Endothelial cell (in vitro differentiated cells): ENCODE results near the gene HES4. TPM values are rescaled to one million over a fixed set of nuclear protein-coding genes. Genes with fewer than 3 reads are reported as not detected.

Source experiments
- DNase-seq: peaks from one replicate; pipeline ENCODE4 v3.0.0; 2021; ENCODE audit warnings: low spot score
- H3K27ac Mint-ChIP-seq: one replicate; pipeline ENCODE4 v1.8.0; 2021; ENCODE audit warnings: mixed read lengths, inconsistent platforms; ENCODE audit not compliant: unreplicated experiment
- H3K27me3 Mint-ChIP-seq: one replicate; pipeline ENCODE4 v1.8.0; 2021; ENCODE audit warnings: mild to moderate bottlenecking, moderate library complexity, mixed read lengths, inconsistent platforms; ENCODE audit not compliant: unreplicated experiment
- H3K36me3 Mint-ChIP-seq: one replicate; pipeline ENCODE4 v1.8.0; 2021; ENCODE audit warnings: mild to moderate bottlenecking, low read depth, mixed read lengths, inconsistent platforms; ENCODE audit not compliant: unreplicated experiment
- H3K4me1 Mint-ChIP-seq: one replicate; pipeline ENCODE4 v1.8.0; 2021; ENCODE audit warnings: mild to moderate bottlenecking, mixed read lengths, inconsistent platforms; ENCODE audit not compliant: unreplicated experiment
- H3K4me3 Mint-ChIP-seq: one replicate; pipeline ENCODE4 v1.8.0; 2021; ENCODE audit warnings: mild to moderate bottlenecking, mixed read lengths, inconsistent platforms; ENCODE audit not compliant: unreplicated experiment
- H3K9me3 Mint-ChIP-seq: one replicate; pipeline ENCODE4 v1.8.0; 2021; ENCODE audit warnings: mixed read lengths, inconsistent platforms; ENCODE audit not compliant: unreplicated experiment
- CTCF ChIP-seq: fragments of 200-600 bp; sonication (generic); IDR thresholded peaks from one replicate; pipeline ENCODE4 v1.5.0; 2021; ENCODE audit warnings: antibody characterized with exemption; ENCODE audit not compliant: unreplicated experiment
- total RNA-seq: library from RNA; stranded (reverse); fragmentation: NEBNext Ultra II Directional; extraction: Animal tissue kit (Norgen Biotek cat#: 25700); gene quantifications from one replicate; pipeline ENCODE4 v1.2.1, GENCODE V29; 2021; ENCODE audit not compliant: unreplicated experiment

The HES4 gene
- total RNA-seq, 1 donor from 2014 or later: 144 TPM

- peaks cover 11% of the 10 kb centered on the region for H3K27me3 Mint-ChIP-seq
- no peak for DNase-seq
- no peaks in the 10 kb centered on the region for H3K9me3 Mint-ChIP-seq
- TF ChIP-seq CTCF: no peak
- no peak overlapping the region for H3K27ac Mint-ChIP-seq
- no peak overlapping the region for H3K4me3 Mint-ChIP-seq
- peaks cover 39% of the 10 kb centered on the region for H3K36me3 Mint-ChIP-seq
- H3K4me1 Mint-ChIP-seq: no peaks in the 10 kb centered on the region
These were observed 47.7 kb downstream of the HES4 start for GRCh38 chr1:952201-952600.

GRCh38 chr1:951364-951763 is 48.5 kb downstream of the HES4 start:
- no peak for DNase-seq
- Mint-ChIP-seq H3K4me3 (peak overlapping the region; percentile 63), H3K9me3 (no peaks in the 10 kb centered on the region), H3K27me3 (peaks cover 8% of the 10 kb centered on the region), H3K4me1 (no peaks in the 10 kb centered on the region), H3K36me3 (peaks cover 35% of the 10 kb centered on the region), H3K27ac (peak overlapping the region; percentile 31)
- no peak for TF ChIP-seq CTCF

GRCh38 chr1:950881-951280 is 49.0 kb downstream of the HES4 start:
- Mint-ChIP-seq H3K4me1 (no peaks in the 10 kb centered on the region), H3K9me3 (no peaks in the 10 kb centered on the region), H3K4me3 (peak overlapping the region; percentile 69), H3K27me3 (peaks cover 9% of the 10 kb centered on the region), H3K27ac (no peak overlapping the region), H3K36me3 (peaks cover 37% of the 10 kb centered on the region)
- no peak for DNase-seq
- TF ChIP-seq CTCF: no peak

- H3K27ac Mint-ChIP-seq: no peak overlapping the region
- H3K4me1 Mint-ChIP-seq: no peaks in the 10 kb centered on the region
- no peak for DNase-seq
- H3K9me3 Mint-ChIP-seq: no peaks in the 10 kb centered on the region
- TF ChIP-seq CTCF: no peak
- peak overlapping the region; percentile 69 for H3K4me3 Mint-ChIP-seq
- H3K36me3 Mint-ChIP-seq: peaks cover 40% of the 10 kb centered on the region
- H3K27me3 Mint-ChIP-seq: peaks cover 14% of the 10 kb centered on the region
These were observed 49.6 kb downstream of the HES4 start for GRCh38 chr1:950268-950667.

Other genes with a start within 250 kb of the HES4 start
- not detected for gene SAMD11, start 76.2 kb downstream of the HES4 start, total RNA-seq
- 56.5 TPM for gene NOC2L, start 40.8 kb downstream of the HES4 start, total RNA-seq
- 18.7 TPM for gene KLHL17, start 39.5 kb downstream of the HES4 start, total RNA-seq
- gene PLEKHN1, start 33.6 kb downstream of the HES4 start, total RNA-seq: not detected
- not detected for gene PERM1, start 18.0 kb downstream of the HES4 start, total RNA-seq
- gene ISG15, start 13.4 kb upstream of the HES4 start, total RNA-seq: 33.3 TPM
- gene AGRN, start 20.0 kb upstream of the HES4 start, total RNA-seq: 374 TPM
- gene RNF223, start 74.2 kb upstream of the HES4 start, total RNA-seq: not detected
- 16.6 TPM for gene C1orf159, start 116.0 kb upstream of the HES4 start, total RNA-seq
- gene TTLL10, start 173.8 kb upstream of the HES4 start, total RNA-seq: not detected
- gene TNFRSF18, start 206.5 kb upstream of the HES4 start, total RNA-seq: not detected
- gene TNFRSF4, start 214.1 kb upstream of the HES4 start, total RNA-seq: 0.80 TPM
- gene SDF4, start 231.9 kb upstream of the HES4 start, total RNA-seq: 130 TPM
- 43.2 TPM for gene B3GALT6, start 232.1 kb upstream of the HES4 start, total RNA-seq
- 0.69 TPM for gene C1QTNF12, start 246.6 kb upstream of the HES4 start, total RNA-seq